Neural cell (in vitro differentiated cells): Measurements from ENCODE around the gene FOXO1. TPM values are rescaled to one million over a fixed set of nuclear protein-coding genes. Genes with fewer than 3 reads are reported as not detected.

Experiments used
- H2AFZ ChIP-seq: fragments of 200-600, 300-800 bp; sonication (generic), shearing (Covaris generic); 2 replicates; pipeline ENCODE4 v1.6.0; 2014; ENCODE audit warnings: low read depth, mild to moderate bottlenecking, antibody characterized with exemption, low read length, moderate library complexity
- H3F3A ChIP-seq: fragments of 200-600 bp; shearing (Covaris generic); 2 replicates; pipeline ENCODE4 v1.6.1; 2016; ENCODE audit warnings: mild to moderate bottlenecking, moderate library complexity, mixed read lengths, antibody characterized with exemption, low read length; ENCODE audit not compliant: insufficient read depth, poor library complexity, severe bottlenecking
- H3K27ac ChIP-seq: fragments of 200-600, 300-800 bp; sonication (generic), shearing (Covaris generic); 2 replicates; pipeline ENCODE4 v1.5.1; 2014; ENCODE audit warnings: mild to moderate bottlenecking, low read length, moderate library complexity
- H3K27me3 ChIP-seq: fragments of 300-800, 200-600 bp; sonication (generic), shearing (Covaris generic); 2 replicates; pipeline ENCODE4 v1.6.0; 2014; ENCODE audit warnings: mild to moderate bottlenecking, low read depth, low read length, moderate library complexity; ENCODE audit not compliant: insufficient read depth
- H3K36me3 ChIP-seq: fragments of 300-800, 200-600 bp; sonication (generic), shearing (Covaris generic); 2 replicates; pipeline ENCODE4 v1.5.1; 2014; ENCODE audit warnings: mild to moderate bottlenecking, antibody characterized with exemption, low read length, moderate library complexity; ENCODE audit not compliant: insufficient read depth
- H3K4me2 ChIP-seq: fragments of 300-800, 200-600 bp; sonication (generic), shearing (Covaris generic); 2 replicates; pipeline ENCODE4 v1.6.0; 2014; ENCODE audit warnings: mild to moderate bottlenecking, low read length
- H3K4me3 ChIP-seq: fragments of 300-800, 200-600 bp; sonication (generic), shearing (Covaris generic); 2 replicates; pipeline ENCODE4 v1.5.1; 2014; ENCODE audit warnings: mild to moderate bottlenecking, low read length, moderate library complexity
- H3K79me2 ChIP-seq: fragments of 200-600 bp; shearing (Covaris generic); replicated peaks from 2 replicates; pipeline ENCODE4 v1.6.0; 2014; ENCODE audit warnings: mild to moderate bottlenecking, low read length, moderate library complexity; ENCODE audit not compliant: insufficient read depth
- H3K9ac ChIP-seq: fragments of 300-800, 200-600 bp; sonication (generic), shearing (Covaris generic); 2 replicates; pipeline ENCODE4 v1.6.1; 2016; ENCODE audit warnings: mild to moderate bottlenecking, low read length, mixed read lengths
- H3K9me2 ChIP-seq: fragments of 200-600 bp; shearing (Covaris generic); 2 replicates; pipeline ENCODE4 v1.6.1; 2016; ENCODE audit warnings: mild to moderate bottlenecking, low read length, mixed read lengths; ENCODE audit not compliant: insufficient read depth
- H3K9me3 ChIP-seq: fragments of 200-600, 300-800 bp; sonication (generic), shearing (Covaris generic); 2 replicates; pipeline ENCODE4 v1.6.1; 2016; ENCODE audit warnings: mild to moderate bottlenecking, mixed run types, low read length, moderate library complexity, mixed read lengths
- H4K20me1 ChIP-seq: fragments of 200-600 bp; shearing (Covaris generic); 2 replicates; pipeline ENCODE4 v1.6.1; 2016; ENCODE audit warnings: mild to moderate bottlenecking, mixed run types; ENCODE audit not compliant: insufficient read depth
- EP300 ChIP-seq: fragments of 450-650 bp; conservative IDR thresholded peaks from 2 replicates; pipeline ENCODE4 v1.6.1; 2014; ENCODE audit warnings: antibody characterized with exemption, mild to moderate bottlenecking, moderate library complexity; ENCODE audit not compliant: poor library complexity, severe bottlenecking
- EZH2 ChIP-seq: fragments of 200-600, 300-800 bp; shearing (Covaris generic), sonication (generic); IDR thresholded peaks from 2 replicates; pipeline ENCODE4 v1.6.1; 2014; ENCODE audit warnings: antibody characterized with exemption, low read length, borderline replicate concordance, mild to moderate bottlenecking; ENCODE audit not compliant: insufficient read depth, poor library complexity, severe bottlenecking
- MXI1 ChIP-seq: fragments of 450-650 bp; conservative IDR thresholded peaks from 2 replicates; pipeline ENCODE4 v1.6.1; 2014; ENCODE audit warnings: antibody characterized with exemption, mild to moderate bottlenecking; ENCODE audit not compliant: poor library complexity, severe bottlenecking
- POLR2AphosphoS5 ChIP-seq: IDR thresholded peaks from 2 replicates; pipeline ENCODE4 v1.6.1; 2012
- RAD21 ChIP-seq: fragments of 450-650 bp; conservative IDR thresholded peaks from 2 replicates; pipeline ENCODE4 v1.6.1; 2014; ENCODE audit warnings: antibody characterized with exemption, mild to moderate bottlenecking, moderate library complexity
- SMC3 ChIP-seq: fragments of 450-650 bp; conservative IDR thresholded peaks from 2 replicates; pipeline ENCODE4 v1.6.1; 2014; ENCODE audit warnings: antibody characterized with exemption, mild to moderate bottlenecking, moderate library complexity; ENCODE audit not compliant: poor library complexity
- TAF1 ChIP-seq: IDR thresholded peaks from 2 replicates; pipeline ENCODE4 v1.6.1; 2012; ENCODE audit warnings: low read depth
- polyA plus RNA-seq: library from polyadenylated mRNA; depleted of rRNA; stranded (reverse); fragments of >200 nt; gene quantifications from 2 replicates; pipeline ENCODE4 v1.2.3, GENCODE V29; 2014
- TF ChIP-seq, protein P1 (sequence below): fragments of 450-650 bp; IDR thresholded peaks from 2 replicates; pipeline ENCODE4 v1.5.1; 2014; ENCODE audit warnings: antibody characterized with exemption, mild to moderate bottlenecking, moderate library complexity; ENCODE audit not compliant: poor library complexity, severe bottlenecking
- TF ChIP-seq, protein P2 (sequence below): IDR thresholded peaks from 2 replicates; pipeline ENCODE4 v1.6.1; 2012; ENCODE audit warnings: borderline replicate concordance

The FOXO1 gene
- polyA plus RNA-seq, 1 donor from 2014 or later: 1.2 TPM

DNA sequence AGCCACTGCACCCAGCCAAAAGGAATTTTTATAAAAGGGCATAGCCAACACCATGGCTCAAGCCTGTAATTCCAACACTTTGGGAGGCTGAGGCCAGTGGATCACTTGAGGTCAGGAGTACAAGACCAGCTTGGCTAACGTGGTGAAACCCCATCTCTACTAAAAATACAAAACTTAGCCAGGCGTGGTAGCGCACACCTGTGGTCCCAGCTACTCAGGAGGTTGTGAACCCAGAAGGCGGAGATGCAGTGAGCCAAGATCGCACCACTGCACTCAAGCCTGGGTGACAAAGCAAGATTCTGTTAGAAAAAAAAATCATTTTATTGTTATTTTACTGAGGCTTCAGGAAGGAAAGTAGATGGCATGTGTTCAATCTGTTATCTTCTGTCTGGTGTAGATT, 31.3 kb upstream of the FOXO1 start:
- Histone ChIP-seq H3K27me3 (no peaks in the 10 kb centered on the region), H3K9me2 (no peaks in the 10 kb centered on the region), H3K36me3 (no peaks in the 10 kb centered on the region), H4K20me1 (no peaks in the 10 kb centered on the region), H3K9me3 (no peaks in the 10 kb centered on the region), H3K4me3 (no peak overlapping the region), H3K79me2 (no peaks in the 10 kb centered on the region), H3K9ac (no peak overlapping the region), H2AFZ (no peak overlapping the region), H3K4me2 (no peak overlapping the region), H3K27ac (no peak overlapping the region), H3F3A (no peaks in the 10 kb centered on the region)
- TF ChIP-seq, protein P1, sequence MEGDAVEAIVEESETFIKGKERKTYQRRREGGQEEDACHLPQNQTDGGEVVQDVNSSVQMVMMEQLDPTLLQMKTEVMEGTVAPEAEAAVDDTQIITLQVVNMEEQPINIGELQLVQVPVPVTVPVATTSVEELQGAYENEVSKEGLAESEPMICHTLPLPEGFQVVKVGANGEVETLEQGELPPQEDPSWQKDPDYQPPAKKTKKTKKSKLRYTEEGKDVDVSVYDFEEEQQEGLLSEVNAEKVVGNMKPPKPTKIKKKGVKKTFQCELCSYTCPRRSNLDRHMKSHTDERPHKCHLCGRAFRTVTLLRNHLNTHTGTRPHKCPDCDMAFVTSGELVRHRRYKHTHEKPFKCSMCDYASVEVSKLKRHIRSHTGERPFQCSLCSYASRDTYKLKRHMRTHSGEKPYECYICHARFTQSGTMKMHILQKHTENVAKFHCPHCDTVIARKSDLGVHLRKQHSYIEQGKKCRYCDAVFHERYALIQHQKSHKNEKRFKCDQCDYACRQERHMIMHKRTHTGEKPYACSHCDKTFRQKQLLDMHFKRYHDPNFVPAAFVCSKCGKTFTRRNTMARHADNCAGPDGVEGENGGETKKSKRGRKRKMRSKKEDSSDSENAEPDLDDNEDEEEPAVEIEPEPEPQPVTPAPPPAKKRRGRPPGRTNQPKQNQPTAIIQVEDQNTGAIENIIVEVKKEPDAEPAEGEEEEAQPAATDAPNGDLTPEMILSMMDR: no peak
- TF ChIP-seq POLR2AphosphoS5: no peak
- no peak for TF ChIP-seq TAF1
- TF ChIP-seq MXI1: no peak
- no peak for TF ChIP-seq EZH2
- no peak for TF ChIP-seq EP300
- no peak for TF ChIP-seq SMC3
- TF ChIP-seq, protein P2, sequence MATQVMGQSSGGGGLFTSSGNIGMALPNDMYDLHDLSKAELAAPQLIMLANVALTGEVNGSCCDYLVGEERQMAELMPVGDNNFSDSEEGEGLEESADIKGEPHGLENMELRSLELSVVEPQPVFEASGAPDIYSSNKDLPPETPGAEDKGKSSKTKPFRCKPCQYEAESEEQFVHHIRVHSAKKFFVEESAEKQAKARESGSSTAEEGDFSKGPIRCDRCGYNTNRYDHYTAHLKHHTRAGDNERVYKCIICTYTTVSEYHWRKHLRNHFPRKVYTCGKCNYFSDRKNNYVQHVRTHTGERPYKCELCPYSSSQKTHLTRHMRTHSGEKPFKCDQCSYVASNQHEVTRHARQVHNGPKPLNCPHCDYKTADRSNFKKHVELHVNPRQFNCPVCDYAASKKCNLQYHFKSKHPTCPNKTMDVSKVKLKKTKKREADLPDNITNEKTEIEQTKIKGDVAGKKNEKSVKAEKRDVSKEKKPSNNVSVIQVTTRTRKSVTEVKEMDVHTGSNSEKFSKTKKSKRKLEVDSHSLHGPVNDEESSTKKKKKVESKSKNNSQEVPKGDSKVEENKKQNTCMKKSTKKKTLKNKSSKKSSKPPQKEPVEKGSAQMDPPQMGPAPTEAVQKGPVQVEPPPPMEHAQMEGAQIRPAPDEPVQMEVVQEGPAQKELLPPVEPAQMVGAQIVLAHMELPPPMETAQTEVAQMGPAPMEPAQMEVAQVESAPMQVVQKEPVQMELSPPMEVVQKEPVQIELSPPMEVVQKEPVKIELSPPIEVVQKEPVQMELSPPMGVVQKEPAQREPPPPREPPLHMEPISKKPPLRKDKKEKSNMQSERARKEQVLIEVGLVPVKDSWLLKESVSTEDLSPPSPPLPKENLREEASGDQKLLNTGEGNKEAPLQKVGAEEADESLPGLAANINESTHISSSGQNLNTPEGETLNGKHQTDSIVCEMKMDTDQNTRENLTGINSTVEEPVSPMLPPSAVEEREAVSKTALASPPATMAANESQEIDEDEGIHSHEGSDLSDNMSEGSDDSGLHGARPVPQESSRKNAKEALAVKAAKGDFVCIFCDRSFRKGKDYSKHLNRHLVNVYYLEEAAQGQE: no peak
- TF ChIP-seq RAD21: no peak

DNA sequence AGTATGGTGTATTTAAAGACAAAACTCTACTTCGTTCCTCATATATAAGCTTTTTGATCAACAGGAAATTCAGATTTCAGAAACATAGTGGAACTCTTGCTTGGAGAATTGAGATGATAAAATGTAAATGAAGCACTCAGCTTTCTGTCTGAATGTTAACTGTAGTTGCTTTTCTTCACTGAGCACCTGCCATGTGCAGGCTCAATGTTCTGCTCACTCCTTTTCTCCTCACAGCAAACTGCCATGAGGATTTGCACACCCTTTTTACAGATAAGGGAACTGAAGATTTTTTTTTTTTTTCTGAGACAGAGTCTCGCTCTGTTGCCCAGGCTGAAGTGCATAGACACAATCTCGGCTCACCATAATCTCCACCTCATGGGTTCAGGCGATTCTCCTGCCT, 28.0 kb upstream of the FOXO1 start:
- Histone ChIP-seq H3K79me2 (no peaks in the 10 kb centered on the region), H3F3A (no peaks in the 10 kb centered on the region), H3K4me3 (no peak overlapping the region), H3K9me2 (no peaks in the 10 kb centered on the region), H3K9me3 (no peaks in the 10 kb centered on the region), H3K27me3 (no peaks in the 10 kb centered on the region), H3K9ac (no peak overlapping the region), H2AFZ (no peak overlapping the region), H4K20me1 (no peaks in the 10 kb centered on the region), H3K36me3 (no peaks in the 10 kb centered on the region), H3K27ac (no peak overlapping the region), H3K4me2 (no peak overlapping the region)
- TF ChIP-seq, protein P2: no peak
- no peak for TF ChIP-seq RAD21
- TF ChIP-seq POLR2AphosphoS5: no peak
- no peak for TF ChIP-seq SMC3
- TF ChIP-seq EP300: no peak
- TF ChIP-seq, protein P1: no peak
- no peak for TF ChIP-seq TAF1
- no peak for TF ChIP-seq MXI1
- no peak for TF ChIP-seq EZH2
